CD14-positive monocyte (primary cell): ENCODE data around the gene DIPK1C. TPM values are rescaled to one million over a fixed set of nuclear protein-coding genes. Genes with fewer than 3 reads are reported as not detected.
A peak's percentile ranks its signal among the peaks of the same experiment; 100 is the strongest.

ENCODE experiments used
- DNase-seq, 3 donors: peaks; one replicate each; pipeline ENCODE4 v3.0.0-alpha.2; 2011 to 2022
- H2AFZ ChIP-seq: 2 replicates; pipeline ENCODE4 v1.6.0; 2012; ENCODE audit warnings: mild to moderate bottlenecking, low read depth, low read length, inconsistent platforms; ENCODE audit not compliant: insufficient read depth, poor library complexity, severe bottlenecking
- H3K27ac ChIP-seq, 2 donors: 1 replicate in 1 of 2; 2 replicates in 1 of 2; pipeline ENCODE4 v1.5.1; 2012 to 2013; ENCODE audit warnings: low read length in 2 of 2, control low read depth in 1 of 2, inconsistent platforms in 1 of 2, low read depth in 1 of 2, mild to moderate bottlenecking in 1 of 2
- H3K27me3 ChIP-seq, 2 donors: one replicate each; pipeline versions ENCODE4 v1.6.0 to v1.6.1; 2011 to 2013; ENCODE audit warnings: low read length in 2 of 2; ENCODE audit not compliant: control insufficient read depth in 2 of 2, insufficient read depth in 2 of 2
- H3K36me3 ChIP-seq, 2 donors: replicated peaks in 1 of 2; 1 replicate in 1 of 2; 2 replicates in 1 of 2; pipeline versions ENCODE4 v1.5.1 to v1.6.1; 2012 to 2013; ENCODE audit warnings: low read length in 2 of 2, control low read depth in 1 of 2, inconsistent platforms in 1 of 2, mild to moderate bottlenecking in 1 of 2; ENCODE audit not compliant: insufficient read depth in 2 of 2, control insufficient read depth in 1 of 2
- H3K4me1 ChIP-seq, 2 donors: 1 replicate in 1 of 2; 2 replicates in 1 of 2; pipeline versions ENCODE4 v1.5.1 to v1.6.1; 2012 to 2013; ENCODE audit warnings: low read length in 2 of 2, control low read depth in 1 of 2, inconsistent platforms in 1 of 2, mild to moderate bottlenecking in 1 of 2, moderate library complexity in 1 of 2; ENCODE audit not compliant: insufficient read depth in 2 of 2, control insufficient read depth in 1 of 2
- H3K4me2 ChIP-seq: replicated peaks from 2 replicates; pipeline ENCODE3; 2012; ENCODE audit warnings: low read length, moderate library complexity, mild to moderate bottlenecking; ENCODE audit not compliant: poor library complexity, severe bottlenecking; ENCODE audit errors: extremely low read depth
- H3K4me3 ChIP-seq, 3 experiments: fragments of 200-600 bp in 1 of 3; sonication (generic) in 1 of 3; replicated peaks in 1 of 3; 1 replicate in 2 of 3; 2 replicates in 1 of 3; pipeline ENCODE4 v1.5.1; 2011 to 2013; ENCODE audit warnings: low read length in 3 of 3, mild to moderate bottlenecking in 3 of 3, control low read depth in 2 of 3, low read depth in 2 of 3, inconsistent platforms in 1 of 3, moderate library complexity in 1 of 3
- H3K79me2 ChIP-seq: 2 replicates; pipeline ENCODE4 v1.6.0; 2012; ENCODE audit warnings: mild to moderate bottlenecking, control low read depth, inconsistent platforms, low read length, moderate library complexity; ENCODE audit not compliant: insufficient read depth
- H3K9ac ChIP-seq: 2 replicates; pipeline ENCODE4 v1.6.0; 2017; ENCODE audit warnings: low read length, mild to moderate bottlenecking; ENCODE audit not compliant: insufficient read depth, poor library complexity, severe bottlenecking
- H3K9me3 ChIP-seq, 2 donors: replicated peaks in 1 of 2; 1 replicate in 1 of 2; 2 replicates in 1 of 2; pipeline versions ENCODE4 v1.5.1 to v1.6.1; 2012 to 2013; ENCODE audit warnings: low read length in 2 of 2, control low read depth in 1 of 2; ENCODE audit not compliant: control insufficient read depth in 1 of 2, insufficient read depth in 1 of 2
- H4K20me1 ChIP-seq: 2 replicates; pipeline ENCODE4 v1.6.0; 2012; ENCODE audit warnings: mild to moderate bottlenecking, low read length, control low read depth, moderate library complexity; ENCODE audit not compliant: insufficient read depth
- H3K27ac Mint-ChIP-seq, 7 donors: one replicate each; pipeline ENCODE4 v1.8.0; 2020; ENCODE audit warnings: mild to moderate bottlenecking in 7 of 7, mixed read lengths in 7 of 7, moderate library complexity in 6 of 7, inconsistent platforms in 2 of 7
- H3K27me3 Mint-ChIP-seq, 3 donors: one replicate each; pipeline ENCODE4 v1.8.0; 2021 to 2022; ENCODE audit warnings: low read depth in 3 of 3, mild to moderate bottlenecking in 3 of 3, mixed read lengths in 3 of 3, moderate library complexity in 3 of 3, inconsistent platforms in 1 of 3
- H3K36me3 Mint-ChIP-seq, 2 donors: one replicate each; pipeline ENCODE4 v1.8.0; 2020; ENCODE audit warnings: mixed read lengths in 2 of 2, inconsistent platforms in 1 of 2, mild to moderate bottlenecking in 1 of 2
- H3K4me1 Mint-ChIP-seq: one replicate; pipeline ENCODE4 v1.8.0; 2020; ENCODE audit warnings: mild to moderate bottlenecking, mixed read lengths
- H3K4me3 Mint-ChIP-seq, 2 donors: one replicate each; pipeline ENCODE4 v1.8.0; 2020; ENCODE audit warnings: mild to moderate bottlenecking in 2 of 2, mixed read lengths in 2 of 2, moderate library complexity in 1 of 2
- H3K9me3 Mint-ChIP-seq, 7 donors: one replicate each; pipeline ENCODE4 v1.8.0; 2020 to 2022; ENCODE audit warnings: mixed read lengths in 7 of 7, mild to moderate bottlenecking in 6 of 7, moderate library complexity in 6 of 7, inconsistent platforms in 2 of 7
- CTCF ChIP-seq: fragments of 200-600 bp; IDR thresholded peaks from one replicate; pipeline ENCODE4 v1.8.0; 2022; ENCODE audit warnings: antibody characterized with exemption, mild to moderate bottlenecking
- WGBS: methylation state at CpG from one replicate; pipeline ENCODE4 v1.1.5; 2013; ENCODE audit warnings: missing lambda C conversion rate; ENCODE audit not compliant: insufficient coverage; 5-methylcytosine and 5-hydroxymethylcytosine counted together
- intact Hi-C, 2 donors: fragments of 100-400 bp; cut with micrococcal nuclease; formaldehyde crosslinking; loops; one replicate each; pipeline versions ENCODE4 v1.15.0 to v1.15.1; 2023
- polyA plus RNA-seq, 3 donors: library from polyadenylated mRNA; depleted of rRNA in 1 of 3; unstranded in 2 of 3; stranded (reverse) in 1 of 3; fragments of 300-500 nt in 2 of 3; fragments of >200 nt in 1 of 3; fragmentation: Illumina TruSeq in 2 of 3; gene quantifications; 1 replicate in 2 of 3; 2 replicates in 1 of 3; pipeline ENCODE4 v1.2.3, GENCODE V29; 2012 to 2021

Gene DIPK1C
- polyA plus RNA-seq, 3 donors, result not detected

DNA sequence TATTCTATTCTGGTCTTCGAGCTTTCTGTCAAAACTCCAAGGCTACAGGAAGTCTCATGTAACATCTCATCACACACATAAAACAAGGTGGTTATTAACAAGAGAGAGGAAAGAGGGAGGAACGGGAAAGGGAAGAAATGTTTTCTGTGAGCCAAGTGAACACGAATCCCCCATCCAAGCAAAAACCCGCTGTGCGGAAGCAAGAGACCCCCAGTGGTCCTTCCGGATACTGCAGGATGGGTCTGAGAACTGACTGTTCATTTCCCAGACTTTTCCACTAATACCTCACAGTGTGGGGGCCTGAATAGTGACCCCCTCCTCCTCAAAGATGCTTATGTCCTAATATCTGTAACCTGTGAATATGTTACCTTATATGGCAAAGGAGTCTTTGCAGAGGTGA is 19.0 kb upstream of the DIPK1C start:
- WGBS, result 40% methylated on average over 2 of the region's 6 CpGs
- H3K4me3 Mint-ChIP-seq, result no peak overlapping the region
- H3K36me3 Mint-ChIP-seq, result no peaks in the 10 kb centered on the region
- intact Hi-C loops, result no loop called here
- no peaks in the 10 kb centered on the region for H3K79me2 ChIP-seq
- H3K4me3 ChIP-seq, result no peak overlapping the region
- H3K27ac ChIP-seq, result no peak overlapping the region
- H3K4me1 Mint-ChIP-seq, result peaks cover 38% of the 10 kb centered on the region
- H3K9ac ChIP-seq, result no peak overlapping the region
- peaks cover 0 to 5% (median 3%) of the 10 kb centered on the region in 3 donors for H3K27me3 Mint-ChIP-seq
- peak; percentile 21 for TF ChIP-seq CTCF
- no peaks in the 10 kb centered on the region for H4K20me1 ChIP-seq
- H3K27ac Mint-ChIP-seq, result peak overlapping the region in 1 of 7 donors; percentile 27
- no peak overlapping the region for H3K4me2 ChIP-seq
- H3K9me3 Mint-ChIP-seq, result peaks cover 0 to 7% (median 0%) of the 10 kb centered on the region in 7 donors
- H2AFZ ChIP-seq, result no peak overlapping the region
- no peak for DNase-seq
- no peaks in the 10 kb centered on the region for H3K27me3 ChIP-seq
- peaks cover 37 to 43% of the 10 kb centered on the region in 2 donors for H3K4me1 ChIP-seq
- H3K9me3 ChIP-seq, result no peaks in the 10 kb centered on the region
- H3K36me3 ChIP-seq, result no peaks in the 10 kb centered on the region

GRCh38 chr18:74473976-74474640 is 17.0 kb upstream of the DIPK1C start:
- no peak overlapping the region for H3K27ac Mint-ChIP-seq
- no peaks in the 10 kb centered on the region for H3K9me3 ChIP-seq
- peaks cover 3 to 5% (median 4%) of the 10 kb centered on the region in 3 donors for H3K27me3 Mint-ChIP-seq
- no peak overlapping the region for H3K9ac ChIP-seq
- no peak overlapping the region for H3K27ac ChIP-seq
- no peak overlapping the region for H3K4me2 ChIP-seq
- no peaks in the 10 kb centered on the region for H4K20me1 ChIP-seq
- no peaks in the 10 kb centered on the region for H3K27me3 ChIP-seq
- no peaks in the 10 kb centered on the region for H3K36me3 Mint-ChIP-seq
- H3K4me3 ChIP-seq, result no peak overlapping the region
- H3K4me3 Mint-ChIP-seq, result no peak overlapping the region
- peaks cover 18% of the 10 kb centered on the region for H3K4me1 Mint-ChIP-seq
- no peak for TF ChIP-seq CTCF
- H3K36me3 ChIP-seq, result no peaks in the 10 kb centered on the region
- no CpG with 5 or more reads among the region's 3 CpGs for WGBS
- H2AFZ ChIP-seq, result no peak overlapping the region
- intact Hi-C loops, result no loop called here
- no peaks in the 10 kb centered on the region for H3K79me2 ChIP-seq
- no peak for DNase-seq
- H3K9me3 Mint-ChIP-seq, result peaks cover 5 to 10% (median 7%) of the 10 kb centered on the region in 7 donors
- H3K4me1 ChIP-seq, result peaks cover 17 to 23% of the 10 kb centered on the region in 2 donors
